Caki2 (cell line): Measurements from ENCODE around the gene ZNF433. TPM values are rescaled to one million over a fixed set of nuclear protein-coding genes. Genes with fewer than 3 reads are reported as not detected.
"Not testable (repeated sequence)": the region's sequence is repeated elsewhere in the genome, so short reads cannot be mapped to it uniquely, and the experiment has no call there.

Experiments
- DNase-seq: peaks from one replicate; pipeline ENCODE4 v3.0.0-alpha.2; 2015; ENCODE audit warnings: low read depth
- in situ Hi-C: cut with HindIII; loops from 2 replicates; pipeline ENCODE4 v1.10.0; 2016; ENCODE audit warnings: low sequenced_read_pairs, low pct_unique_long_range_greater_than_20kb, mixed read lengths
- total RNA-seq: library from RNA; depleted of rRNA; stranded (reverse); fragments of >200 nt; shearing (Covaris generic); gene quantifications from 2 replicates; pipeline ENCODE4 v1.2.3, GENCODE V29; 2014; ENCODE audit warnings: low replicate concordance; rRNA removed

Gene ZNF433
- 0.20 TPM in 1 of 2 replicates, not detected in the other for total RNA-seq

DNA sequence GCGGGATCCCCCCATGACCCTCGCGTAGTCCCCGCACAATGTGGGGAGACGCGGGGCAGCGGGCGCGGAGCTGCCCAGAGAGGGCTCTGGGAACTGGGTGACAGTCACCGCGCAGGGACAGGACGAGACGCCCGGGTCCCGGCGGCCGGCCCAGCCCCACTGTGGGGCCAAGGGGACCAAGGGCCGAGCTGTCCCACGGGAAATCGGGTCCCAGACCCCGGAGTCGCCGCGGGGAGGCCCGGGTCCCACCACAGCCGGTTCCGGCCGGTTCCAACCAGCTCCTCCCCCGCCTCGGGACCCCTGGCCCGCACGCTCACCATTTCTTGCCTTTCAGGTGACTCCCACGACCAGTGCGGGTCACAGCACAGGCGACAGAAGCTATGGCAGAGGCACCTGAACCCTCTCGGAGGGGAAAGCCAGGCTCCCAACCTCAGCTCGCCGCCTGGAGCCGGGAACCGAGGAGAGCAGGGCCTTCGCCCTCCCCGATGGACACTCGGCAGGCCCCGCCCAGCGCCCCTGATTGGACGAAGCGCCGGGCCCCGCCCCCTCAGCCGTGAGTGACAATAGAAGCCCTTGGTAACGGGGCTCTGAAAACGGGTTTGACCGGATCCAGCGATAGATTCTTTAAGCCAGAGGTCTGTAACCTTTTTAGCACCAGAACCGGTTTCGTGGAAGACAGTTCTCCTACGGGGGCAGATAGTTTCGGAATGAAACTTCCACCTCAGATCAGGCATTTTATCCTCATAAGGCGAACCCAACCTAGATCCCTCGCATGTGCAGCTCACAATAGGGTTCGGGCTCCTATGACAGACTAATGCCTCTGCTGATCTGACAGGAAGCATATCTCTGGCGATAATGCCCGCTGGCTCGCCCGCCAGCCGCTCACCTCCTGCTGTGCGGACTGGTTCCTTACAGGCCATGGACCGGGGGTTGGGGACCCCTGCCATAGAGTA, at the start of gene ZNF433:
TSS of gene ZNF433 (minus strand) at position 460 of the 953 bp plus-strand sequence. CDS start at position 320, 140 bp downstream.
- no peak for DNase-seq
- in situ Hi-C loops = no loop called here

DNA sequence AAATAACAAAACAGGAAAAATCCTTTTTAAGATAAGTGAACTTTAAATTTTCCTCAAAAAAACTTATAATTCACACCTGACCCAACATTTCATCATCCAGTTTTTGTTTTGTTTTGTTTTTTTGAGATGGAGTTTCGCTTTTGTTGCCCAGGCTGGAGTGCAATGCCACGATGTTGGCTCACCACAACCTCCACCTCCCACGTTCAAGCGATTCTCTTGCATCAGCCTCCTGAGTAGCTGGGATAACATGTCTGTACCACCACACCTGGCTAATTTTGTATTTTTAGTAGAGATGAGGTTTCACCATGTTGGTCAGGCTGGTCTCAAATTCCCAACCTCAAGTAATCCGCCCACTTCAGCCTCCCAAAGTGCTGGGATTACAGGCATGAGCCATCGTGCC, 47.9 kb upstream of the ZNF433 start:
- in situ Hi-C loops, DNase-seq: not testable (repeated sequence)

DNA sequence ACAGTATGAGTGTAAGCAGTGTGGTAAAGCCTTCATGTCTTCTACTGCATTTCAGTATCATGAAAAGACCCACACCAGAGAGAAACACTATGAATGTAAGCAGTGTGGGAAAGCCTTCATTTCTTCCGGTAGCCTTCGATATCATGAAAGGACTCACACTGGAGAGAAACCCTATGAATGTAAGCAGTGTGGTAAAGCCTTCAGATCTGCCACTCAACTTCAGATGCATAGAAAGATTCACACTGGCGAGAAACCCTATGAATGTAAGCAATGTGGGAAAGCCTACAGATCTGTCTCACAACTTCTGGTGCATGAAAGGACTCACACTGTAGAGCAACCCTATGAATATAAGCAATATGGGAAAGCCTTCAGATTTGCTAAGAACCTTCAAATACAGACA, 41.9 kb upstream of the ZNF433 start:
- DNase-seq = no peak
- in situ Hi-C loops = no loop called here

DNA sequence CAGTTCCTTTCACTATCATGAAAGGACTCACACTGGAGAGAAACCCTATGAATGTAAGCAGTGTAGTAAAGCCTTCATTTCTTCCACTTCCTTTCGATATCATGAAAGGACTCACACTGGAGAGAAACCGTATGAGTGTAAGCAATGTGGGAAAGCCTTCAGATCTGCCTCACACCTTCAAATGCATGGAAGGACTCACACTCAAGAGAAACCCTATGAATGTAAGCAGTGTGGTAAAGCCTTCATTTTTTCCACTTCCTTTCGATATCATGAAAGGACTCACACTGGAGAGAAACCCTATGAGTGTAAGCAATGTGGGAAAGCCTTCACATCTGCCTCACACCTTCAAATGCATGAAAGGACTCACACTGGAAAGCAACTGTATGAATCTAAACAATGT, 40.9 kb upstream of the ZNF433 start:
- in situ Hi-C loops, DNase-seq: not testable (repeated sequence)

DNA sequence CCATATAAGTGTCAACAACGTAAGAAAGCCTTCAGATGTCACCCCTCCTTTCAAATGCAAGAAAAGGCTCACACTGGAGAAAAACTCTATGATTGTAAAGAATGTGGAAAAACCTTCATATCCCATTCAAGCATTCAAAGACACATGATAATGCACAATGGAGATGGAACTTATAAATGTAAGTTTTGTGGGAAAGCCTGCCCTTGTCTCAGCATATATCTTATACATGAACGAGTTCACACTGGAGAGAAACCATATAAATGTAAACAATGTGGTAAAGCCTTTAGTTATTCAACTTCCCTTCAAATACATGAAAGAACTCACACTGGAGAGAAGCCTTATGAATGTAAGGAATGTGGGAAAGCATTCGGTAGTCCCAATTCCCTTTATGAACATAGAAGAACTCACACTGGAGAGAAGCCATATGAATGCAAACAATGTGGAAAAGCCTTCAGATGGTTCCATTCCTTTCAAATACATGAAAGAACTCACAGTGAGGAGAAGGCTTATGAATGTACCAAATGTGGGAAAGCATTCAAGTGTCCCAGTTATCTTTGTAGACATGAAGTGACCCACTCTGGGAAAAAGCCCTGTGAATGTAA, 40.2 kb upstream of the ZNF433 start:
- DNase-seq = no peak
- in situ Hi-C loops = no loop called here

DNA sequence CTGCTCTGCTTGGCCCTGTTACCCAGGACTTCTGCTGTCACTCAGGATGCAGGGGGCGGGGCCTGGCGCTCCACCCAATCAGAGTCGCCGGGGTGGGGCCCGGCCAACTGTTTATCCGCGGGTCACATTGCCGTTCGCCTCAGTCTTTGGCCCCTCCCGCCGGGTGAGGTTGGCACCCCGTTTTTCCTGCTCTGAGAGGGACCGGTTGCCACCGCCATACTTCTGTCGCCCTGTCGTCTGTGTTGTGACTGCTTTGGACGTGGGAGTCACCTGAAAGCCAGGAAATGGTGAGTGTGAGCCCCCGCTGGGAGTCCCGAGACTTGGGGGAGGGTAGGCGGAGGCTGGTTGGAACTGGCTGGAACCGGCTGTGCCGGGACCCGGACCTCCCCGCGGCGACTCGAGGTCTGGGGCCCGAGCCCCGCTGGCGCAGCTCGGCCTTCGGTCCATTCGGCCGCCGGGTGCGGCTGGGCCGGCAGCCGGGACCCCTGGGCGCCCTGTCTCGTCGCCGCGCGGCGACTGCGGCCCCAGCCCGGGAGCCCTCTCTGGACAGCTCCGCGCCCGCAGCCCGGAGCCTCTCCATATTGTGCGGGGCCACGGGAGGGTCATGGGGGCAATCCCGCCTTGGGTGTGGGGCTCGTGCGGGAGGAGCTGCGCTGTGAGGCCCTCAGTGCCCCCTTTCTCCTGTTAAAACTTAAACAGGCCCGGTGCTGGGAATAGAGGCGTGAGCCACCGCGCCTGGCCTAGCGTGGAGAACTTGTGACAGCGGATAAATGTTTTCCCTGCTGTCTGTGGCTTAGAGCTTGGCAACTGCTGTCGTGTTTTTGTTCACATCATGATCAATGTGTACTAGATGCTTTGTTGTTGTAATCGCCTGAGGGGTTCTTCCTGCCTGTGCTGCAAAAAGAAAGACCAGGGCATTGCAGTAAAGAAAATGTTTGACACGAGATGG, 29.4 kb upstream of the ZNF433 start, which contains the start of gene ZNF844:
TSS of gene ZNF844 (plus strand) at position 142 of the 949 bp plus-strand sequence. CDS start at position 285, 143 bp downstream.
- no peak for DNase-seq
- in situ Hi-C loops = no loop called here

DNA sequence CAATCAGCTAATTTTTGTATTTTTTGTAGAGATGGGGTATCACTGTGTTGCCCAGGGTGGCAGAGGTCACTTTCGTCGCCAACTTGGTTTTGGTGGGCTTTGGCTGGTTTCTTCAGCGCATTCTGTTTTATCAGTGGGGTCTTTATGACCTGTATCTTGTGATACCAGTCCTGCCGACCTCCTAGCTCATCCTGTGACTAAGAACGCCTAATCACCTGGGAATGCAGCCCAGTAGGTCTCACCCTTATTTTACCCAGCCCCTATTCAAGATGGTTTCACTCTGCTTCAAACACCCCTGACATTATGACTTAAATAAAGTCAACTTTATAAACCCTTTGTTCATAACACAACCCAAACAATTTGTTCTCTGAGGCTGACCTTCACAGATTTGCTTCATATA, 20.3 kb upstream of the ZNF433 start:
- DNase-seq = no peak
- in situ Hi-C loops = no loop called here

DNA sequence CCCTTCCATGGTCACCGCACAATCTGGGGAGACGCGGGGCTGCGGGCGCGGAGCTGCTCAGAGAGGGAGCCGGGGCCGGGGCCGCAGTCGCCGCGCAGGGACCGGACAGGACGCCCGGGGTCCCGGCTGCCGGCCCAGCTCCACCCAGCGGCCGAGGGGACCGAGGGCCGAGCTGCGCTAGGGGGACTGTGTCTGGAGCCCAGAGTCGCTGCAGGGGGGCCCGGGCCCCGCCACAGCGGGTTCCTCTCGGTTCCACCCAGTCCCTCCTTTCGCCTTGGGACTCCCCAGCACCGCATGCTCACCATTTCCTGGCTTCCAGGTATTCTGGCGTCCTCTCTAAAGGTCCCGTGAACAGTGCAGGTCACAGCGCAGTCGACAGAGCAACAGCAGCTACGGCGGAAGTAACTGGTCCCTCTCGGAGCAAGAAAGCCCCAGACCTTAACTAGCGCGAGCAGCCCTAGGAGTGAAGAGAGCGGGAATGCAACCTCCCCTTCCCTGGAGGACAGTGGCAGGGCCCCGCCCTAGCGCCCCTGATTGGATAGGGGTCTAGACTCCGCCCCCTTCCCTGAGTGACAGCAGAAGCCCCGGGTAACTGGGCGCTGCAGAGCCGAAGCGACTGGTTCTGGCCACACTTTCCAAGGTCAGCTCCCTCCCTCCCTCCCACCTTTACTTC, 17.2 kb upstream of the ZNF433 start, which contains the start of gene ZNF878:
TSS of gene ZNF878 (minus strand) at position 465 of the 673 bp plus-strand sequence. CDS start at position 305, 160 bp downstream.
- DNase-seq = peak; percentile 88
- in situ Hi-C loops = no loop called here

DNA sequence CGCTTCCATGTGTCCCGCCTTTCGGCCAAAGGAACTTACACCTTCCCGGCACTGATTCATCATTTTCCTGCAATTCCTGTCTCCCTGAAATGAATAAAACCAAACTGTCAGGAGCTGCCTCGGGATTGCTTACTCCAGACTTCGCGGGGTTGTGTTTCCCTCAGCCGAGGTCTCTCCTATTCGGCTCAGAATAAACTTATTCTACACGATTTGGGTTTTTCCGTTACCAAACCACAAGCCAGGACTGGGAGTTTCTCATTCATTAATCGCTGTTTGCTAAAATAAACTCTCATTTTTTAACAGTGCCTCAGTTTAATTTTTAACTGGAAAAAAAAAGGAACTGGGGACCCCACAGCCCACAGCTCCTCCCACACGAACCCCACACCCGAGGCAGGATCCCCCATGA, 16.6 kb upstream of the ZNF433 start:
- no peak for DNase-seq
- in situ Hi-C loops = no loop called here

DNA sequence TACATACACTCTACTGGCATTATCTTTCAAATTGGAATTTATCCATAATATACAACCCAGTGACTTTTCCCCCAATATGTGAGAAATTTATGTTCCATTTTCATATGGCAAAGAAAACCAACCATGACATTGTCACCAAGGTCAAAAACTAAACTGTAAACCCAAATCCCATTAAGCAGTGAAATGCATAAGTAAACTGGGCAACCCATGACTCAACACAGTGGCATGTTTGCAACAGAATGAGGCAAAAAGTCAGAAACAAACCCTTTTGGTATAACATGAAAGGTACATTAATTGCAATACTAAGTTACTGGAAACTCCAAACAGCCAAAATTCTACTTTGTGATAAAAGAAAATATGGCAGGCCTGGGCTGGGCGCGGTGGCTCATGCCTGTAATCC, 12.4 kb upstream of the ZNF433 start:
- in situ Hi-C loops = no loop called here
- no peak for DNase-seq

DNA sequence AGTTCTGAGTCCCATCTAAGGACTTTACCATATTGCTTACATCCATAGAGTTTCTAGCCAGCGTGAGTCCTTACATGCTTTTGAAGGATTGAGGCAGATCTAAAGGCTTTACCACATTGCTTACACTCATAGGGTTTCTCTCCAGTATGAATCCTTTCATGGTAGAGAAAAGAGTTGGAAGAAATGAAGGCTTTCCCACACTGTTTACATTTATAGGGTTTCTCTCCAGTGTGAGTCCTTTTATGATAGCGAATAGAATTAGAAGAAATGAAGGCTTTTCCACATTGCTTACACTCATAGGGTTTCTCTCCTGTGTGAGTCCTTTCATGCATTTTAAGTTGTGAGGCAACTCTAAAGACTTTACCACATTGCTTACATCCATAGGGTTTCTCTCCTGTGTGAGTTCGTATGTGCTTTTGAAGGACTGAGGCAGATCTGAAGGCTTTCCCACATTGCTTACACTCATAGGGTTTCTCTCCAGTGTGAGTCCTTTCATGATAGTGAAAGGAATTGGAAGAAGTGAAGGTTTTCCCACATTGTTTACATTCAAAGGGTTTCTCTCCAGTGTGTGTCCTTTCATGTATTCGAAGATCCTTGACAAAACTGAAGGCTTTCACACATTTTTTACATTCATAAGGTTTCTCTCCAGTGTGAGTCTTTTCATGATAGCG, 8.4 kb upstream of the ZNF433 start:
- in situ Hi-C loops = no loop called here
- no peak for DNase-seq

DNA sequence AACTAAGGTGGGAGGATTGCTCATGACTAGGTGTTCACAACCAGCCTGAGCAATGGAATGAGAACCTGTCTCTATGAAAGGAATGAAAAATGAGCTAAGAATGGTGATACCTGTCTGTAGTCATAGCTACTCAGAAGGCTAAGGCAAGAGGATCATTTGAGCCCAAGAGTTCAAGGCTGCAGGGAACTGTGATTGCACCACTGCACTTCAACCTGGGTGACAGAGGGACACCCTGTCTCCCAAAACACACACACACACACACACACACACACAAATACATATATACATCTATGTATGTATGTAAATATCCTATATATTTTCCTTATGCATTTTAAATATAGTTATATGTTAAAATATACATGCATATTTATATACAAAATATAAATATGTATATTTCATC, 7.4 kb upstream of the ZNF433 start:
- no peak for DNase-seq
- in situ Hi-C loops = no loop called here

DNA sequence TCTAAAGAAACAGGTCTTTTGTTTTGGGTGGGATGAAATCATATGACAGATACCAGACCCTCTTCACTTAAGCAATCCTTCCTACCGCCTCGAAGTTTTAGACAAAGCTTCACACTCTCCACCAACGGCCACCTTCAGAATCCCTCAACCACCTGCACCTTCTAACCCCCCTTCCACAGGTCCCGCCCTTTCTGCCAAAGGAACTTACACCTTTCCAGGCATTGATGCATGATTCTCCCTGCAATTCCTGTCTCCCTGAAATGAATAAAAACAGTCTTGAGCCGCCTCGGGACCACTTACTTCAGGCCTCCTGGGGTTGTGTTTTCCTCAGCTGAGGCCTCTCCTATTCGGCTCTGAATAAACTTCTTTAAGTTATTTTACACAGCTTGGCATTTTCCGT, 859 bp downstream of the ZNF433 start:
- in situ Hi-C loops = no loop called here
- DNase-seq = no peak

DNA sequence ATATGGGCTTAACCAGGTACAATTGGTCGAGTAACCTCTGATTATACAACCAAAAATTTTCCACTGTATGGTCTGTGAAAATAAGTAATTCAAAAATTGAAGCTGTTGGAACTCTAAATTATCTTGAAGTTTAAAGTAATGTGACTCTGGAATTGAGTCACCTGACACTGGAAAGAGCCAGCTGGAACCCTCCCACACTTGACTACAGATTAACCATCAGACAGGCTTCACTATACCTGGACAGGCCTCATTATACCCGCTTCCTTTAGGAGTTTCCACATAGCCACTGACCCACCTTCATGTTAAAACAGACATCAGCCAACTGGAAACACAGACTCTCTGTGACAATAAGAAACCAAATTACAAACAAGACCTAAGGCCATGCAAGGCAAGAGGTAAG, 1.3 kb downstream of the ZNF433 start:
- in situ Hi-C loops = no loop called here
- DNase-seq = no peak

DNA sequence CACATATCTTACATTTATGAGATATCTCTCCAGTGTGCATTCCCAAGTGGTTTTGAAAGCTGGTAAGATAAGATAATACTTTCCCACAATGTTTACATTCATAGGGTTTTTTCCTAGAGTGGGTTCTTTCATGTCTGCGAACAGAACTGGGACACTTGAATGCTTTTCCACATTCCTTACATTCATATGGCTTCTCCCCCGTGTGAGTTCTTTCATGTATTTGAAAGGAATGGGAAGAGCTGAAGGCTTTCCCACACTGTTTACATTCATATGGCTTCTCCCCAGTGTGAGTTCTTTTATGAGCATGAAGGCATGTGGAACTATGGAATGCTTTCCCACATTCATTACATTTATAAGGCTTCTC, 19.7 kb downstream of the ZNF433 start:
- DNase-seq = no peak
- in situ Hi-C loops = no loop called here

DNA sequence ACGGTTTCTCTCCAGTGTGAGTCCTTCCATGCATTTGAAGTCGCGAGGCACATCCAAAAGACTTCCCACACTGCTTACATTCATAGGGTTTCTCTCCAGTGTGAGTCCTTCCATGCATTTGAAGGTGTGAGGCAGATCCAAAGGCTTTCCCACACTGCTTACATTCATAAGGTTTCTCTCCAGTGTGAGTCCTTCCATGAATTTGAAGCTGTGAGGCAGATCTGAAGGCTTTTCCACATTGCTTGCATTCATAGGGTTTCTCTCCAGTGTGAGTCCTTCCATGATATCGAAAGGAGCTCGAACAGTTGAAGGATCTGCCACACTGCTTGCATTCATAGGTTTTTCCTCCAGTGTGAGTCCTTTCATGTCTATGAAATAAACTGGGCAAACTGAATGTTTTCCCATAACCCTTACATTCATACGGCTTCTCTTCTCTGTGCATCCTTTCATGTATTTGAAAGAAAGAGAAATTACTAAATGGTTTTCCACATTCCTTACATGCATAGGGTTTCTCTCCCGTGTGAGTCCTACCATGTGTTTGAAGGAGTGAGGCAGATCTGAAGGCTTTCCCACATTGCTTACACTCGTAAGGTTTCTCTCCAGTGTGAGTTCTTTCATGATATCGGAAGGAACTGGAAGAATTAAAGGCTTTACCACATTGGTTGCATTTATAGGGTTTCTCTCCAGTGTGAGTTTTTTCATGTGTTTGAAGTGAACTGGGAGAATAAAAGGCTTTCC, 20.3 kb downstream of the ZNF433 start:
- in situ Hi-C loops = no loop called here

More for the DNA sequence above, 20.3 kb downstream of the ZNF433 start:
- DNase-seq = no peak
